ENCODE data around the gene DGUOK. TPM values are rescaled to one million over a fixed set of nuclear protein-coding genes. Genes with fewer than 3 reads are reported as not detected.
A peak's percentile ranks its signal among the peaks of the same experiment; 100 is the strongest.

Gene DGUOK
- total and polyA plus RNA-seq, 10 of the 15 experiments (the other 5 are each of a cell fraction or from before 2014, with no cell fraction given), result 64.4 to 234 (median 91.4) TPM

- no peak for TF ChIP-seq CEBPZ (IDR thresholded peaks at IDR 0.05; ENCODE audit: low read depth, low read length)
- peak; percentile 50; the same call in 1 of the 2 replicates for TF ChIP-seq CREM (IDR thresholded peaks at IDR 0.05; ENCODE audit: low read depth)
- TF ChIP-seq SIN3A (IDR thresholded peaks at IDR 0.05; ENCODE audit: low read depth, low read length), result 0 out of 2 replicates have a peak, but pooled peaks have one; percentile 1
- peak; percentile 89 for TF ChIP-seq ATF2 (IDR thresholded peaks at IDR 0.05; ENCODE audit: low read length)
- TF ChIP-seq MXI1 (IDR thresholded peaks at IDR 0.05; ENCODE audit: low read depth, low read length), result peak; percentile 63
- TF ChIP-seq ESRRA (IDR thresholded peaks at IDR 0.05; ENCODE audit: low read length), result no peak
- TF ChIP-seq NRF1 (conservative IDR thresholded peaks at IDR 0.05; ENCODE audit: low read depth, low read length), result no peak
- TF ChIP-seq FOXK2 (IDR thresholded peaks at IDR 0.05), result no peak
- TF ChIP-seq BCL11A (IDR thresholded peaks at IDR 0.05; ENCODE audit: low read depth, low read length), result no peak
- no peak for TF ChIP-seq KAT2A (conservative IDR thresholded peaks at IDR 0.05; ENCODE audit: control insufficient read depth, low read depth, low read length)
- no peak for TF ChIP-seq NR2C2 (IDR thresholded peaks at IDR 0.05; ENCODE audit: borderline replicate concordance, control insufficient read depth, insufficient read length, low read depth)
- peak; percentile 46; the same call in 1 of the 2 replicates for TF ChIP-seq JUND (IDR thresholded peaks at IDR 0.05; ENCODE audit: low read depth, low read length)
- TF ChIP-seq USF1 (IDR thresholded peaks at IDR 0.05; ENCODE audit: borderline replicate concordance, extremely low read length, insufficient read depth, low read depth, low read length), result no peak
- TF ChIP-seq POLR2AphosphoS2 (IDR thresholded peaks at IDR 0.05; ENCODE audit: low read depth, low read length), result no peak
- peak; percentile 72 for TF ChIP-seq BCL3 (IDR thresholded peaks at IDR 0.05; ENCODE audit: borderline replicate concordance, insufficient read depth, low read depth, low read length, poor library complexity, severe bottlenecking)
- TF ChIP-seq BMI1 (IDR thresholded peaks at IDR 0.05; ENCODE audit: borderline replicate concordance), result no peak
- no peak for TF ChIP-seq USF2 (IDR thresholded peaks at IDR 0.05; ENCODE audit: borderline replicate concordance, low read depth, low read length)
- no peak for TF ChIP-seq MYB (IDR thresholded peaks at IDR 0.05; ENCODE audit: borderline replicate concordance, low read depth, low read length)
- peak; percentile 34 for TF ChIP-seq DPF2 (IDR thresholded peaks at IDR 0.05)
- no peak for TF ChIP-seq PML (IDR thresholded peaks at IDR 0.05; ENCODE audit: low read length)
- TF ChIP-seq IKZF1 (conservative IDR thresholded peaks at IDR 0.05), result peak; percentile 47
- TF ChIP-seq ATF7 (IDR thresholded peaks at IDR 0.05; ENCODE audit: low read depth), result peak; percentile 65
Measured at GRCh38 chr2:73963385-73964120, 36.9 kb downstream of the DGUOK start (continued).

Data from GM12878 (cell line).